Measurements from ENCODE around the gene PHLDA1. TPM values are rescaled to one million over a fixed set of nuclear protein-coding genes. Genes with fewer than 3 reads are reported as not detected.

PHLDA1 gene
- total RNA-seq, 1 experiment from 2014 or later = 159 TPM

- in situ Hi-C loops (cut with HindIII; ENCODE audit: low pct_unique_long_range_greater_than_20kb, low sequenced_read_pairs) = no loop called here
- Histone ChIP-seq H3K4me3 (ENCODE audit: low read depth in 2 of 2, low read length in 2 of 2) (no peak overlapping the region), H3K27ac (ENCODE audit: low read length) (peak overlapping the region; percentile 100), H3K4me1 (ENCODE audit: control insufficient read depth, insufficient read depth, low read length) (peaks cover 68% of the 10 kb centered on the region), H3K36me3 (ENCODE audit: control insufficient read depth, insufficient read depth, low read length) (no peaks in the 10 kb centered on the region), H3K27me3 (ENCODE audit: control insufficient read depth, insufficient read depth, low read length) (no peaks in the 10 kb centered on the region), H3K9me3 (ENCODE audit: control insufficient read depth, insufficient read depth, low read depth, low read length) (no peaks in the 10 kb centered on the region; the same call in 1 of the 2 replicates)
- DNase-seq (ENCODE audit: low read depth, low spot score) = no peak
- BruUV-seq (replicated peaks) = no TSS peak
- intact Hi-C loops (cut with micrococcal nuclease; ENCODE audit: unreplicated experiment) = loop anchor here (5.0 to 10.0 kb wide), 3 partner anchors 38 to 298 kb away; no protein-coding TSS in a partner anchor
- POLR2A ChIA-PET = interaction anchor here (0.6 to 1.2 kb wide), 3 partner anchors 39 to 536 kb away, joined by 3 read pairs; no protein-coding TSS in a partner anchor
- peak; percentile 71 for ATAC-seq
- TF ChIP-seq CTCF (IDR thresholded peaks at IDR 0.05) (no peak), REST (IDR thresholded peaks at IDR 0.05; ENCODE audit: insufficient read depth in 1 of 2, low read depth in 2 of 2, low read length in 1 of 2) (no peak), POLR2AphosphoS5 (IDR thresholded peaks at IDR 0.05; ENCODE audit: low read depth, low read length) (no peak), TCF7L2 (IDR thresholded peaks at IDR 0.05; ENCODE audit: low read depth, low read length) (no peak), SIN3A (IDR thresholded peaks at IDR 0.05; ENCODE audit: borderline replicate concordance, insufficient read depth, low read depth, low read length) (no peak)
- CTCF ChIA-PET = interaction anchor here (0.7 kb wide), 1 partner anchor 172 kb away, joined by 3 read pairs; no protein-coding TSS in a partner anchor
Observed at GRCh38 chr12:76020281-76020680, 11.3 kb downstream of the PHLDA1 start.

- no peaks in the 10 kb centered on the region for H3K36me3 ChIP-seq (ENCODE audit: control insufficient read depth, insufficient read depth, low read length)
- DNase-seq (ENCODE audit: low read depth, low spot score) = no peak
- no peak for ATAC-seq
- TF ChIP-seq REST (IDR thresholded peaks at IDR 0.05; ENCODE audit: insufficient read depth in 1 of 2, low read depth in 2 of 2, low read length in 1 of 2) = no peak
- no peak for TF ChIP-seq CTCF (IDR thresholded peaks at IDR 0.05)
- no peak for TF ChIP-seq POLR2AphosphoS5 (IDR thresholded peaks at IDR 0.05; ENCODE audit: low read depth, low read length)
- no peak for TF ChIP-seq TCF7L2 (IDR thresholded peaks at IDR 0.05; ENCODE audit: low read depth, low read length)
- no peak for TF ChIP-seq SIN3A (IDR thresholded peaks at IDR 0.05; ENCODE audit: borderline replicate concordance, insufficient read depth, low read depth, low read length)
- intact Hi-C loops (cut with micrococcal nuclease; ENCODE audit: unreplicated experiment) (no loop called here), in situ Hi-C loops (cut with HindIII; ENCODE audit: low pct_unique_long_range_greater_than_20kb, low sequenced_read_pairs) (no loop called here)
- H3K4me3 ChIP-seq (ENCODE audit: low read depth in 2 of 2, low read length in 2 of 2) = no peak overlapping the region
- no peaks in the 10 kb centered on the region; the same call in 1 of the 2 replicates for H3K9me3 ChIP-seq (ENCODE audit: control insufficient read depth, insufficient read depth, low read depth, low read length)
- ChIA-PET POLR2A (interaction anchor here (1.1 kb wide), 1 partner anchor 40 kb away, joined by 4 read pairs; no protein-coding TSS in a partner anchor), CTCF (no interaction called here)
- BruUV-seq (replicated peaks) = no TSS peak
- H3K27ac ChIP-seq (ENCODE audit: low read length) = peak overlapping the region; percentile 100
- peaks cover 56% of the 10 kb centered on the region for H3K4me1 ChIP-seq (ENCODE audit: control insufficient read depth, insufficient read depth, low read length)
- no peaks in the 10 kb centered on the region for H3K27me3 ChIP-seq (ENCODE audit: control insufficient read depth, insufficient read depth, low read length)
Observed at GRCh38 chr12:76018672-76019071, 12.9 kb downstream of the PHLDA1 start.

Data from Panc1 (cell line).